ENCODE results near the gene RAE1. TPM values are rescaled to one million over a fixed set of nuclear protein-coding genes. Genes with fewer than 3 reads are reported as not detected.

The RAE1 gene
- total RNA-seq, 1 donor = 24.6 TPM

GRCh38 chr20:57384953-57385761 is 34.1 kb downstream of the RAE1 start:
- H2AFZ ChIP-seq (ENCODE audit: low read length) = no peak overlapping the region
- no peak overlapping the region for H3K4me2 ChIP-seq (ENCODE audit: insufficient read depth, low read length)

GRCh38 chr20:57385940-57386339 is 34.9 kb downstream of the RAE1 start:
- Histone ChIP-seq H3K9me3 (ENCODE audit: low read depth, low read length) (no peaks in the 10 kb centered on the region), H3K36me3 (ENCODE audit: insufficient read depth, low read length) (peaks cover under 1% of the 10 kb centered on the region), H3K4me1 (ENCODE audit: insufficient read depth, low read length) (no peaks in the 10 kb centered on the region), H3K4me3 (ENCODE audit: insufficient read depth, low read length) (no peak overlapping the region), H4K20me1 (ENCODE audit: insufficient read depth, low read length) (no peaks in the 10 kb centered on the region), H3K4me2 (ENCODE audit: insufficient read depth, low read length) (no peak overlapping the region), H3K27ac (ENCODE audit: low read depth, low read length) (no peak overlapping the region), H3K27me3 (ENCODE audit: insufficient read depth, low read length) (no peaks in the 10 kb centered on the region), H3K79me2 (ENCODE audit: insufficient read depth, low read length) (no peaks in the 10 kb centered on the region), H2AFZ (ENCODE audit: low read length) (no peak overlapping the region)
- no peak for TF ChIP-seq CTCF (IDR thresholded peaks at IDR 0.05; ENCODE audit: extremely low read depth, low read depth, low read length)
- DNase-seq (ENCODE audit: insufficient read length, low spot score, missing footprints) = no peak

More at GRCh38 chr20:57384953-57385761, 34.1 kb downstream of the RAE1 start:
- Histone ChIP-seq H3K4me1 (ENCODE audit: insufficient read depth, low read length) (no peaks in the 10 kb centered on the region), H3K27me3 (ENCODE audit: insufficient read depth, low read length) (no peaks in the 10 kb centered on the region), H3K27ac (ENCODE audit: low read depth, low read length) (no peak overlapping the region), H3K36me3 (ENCODE audit: insufficient read depth, low read length) (peaks cover 4% of the 10 kb centered on the region), H3K9me3 (ENCODE audit: low read depth, low read length) (no peaks in the 10 kb centered on the region), H4K20me1 (ENCODE audit: insufficient read depth, low read length) (no peaks in the 10 kb centered on the region), H3K79me2 (ENCODE audit: insufficient read depth, low read length) (no peaks in the 10 kb centered on the region), H3K4me3 (ENCODE audit: insufficient read depth, low read length) (no peak overlapping the region)
- TF ChIP-seq CTCF (IDR thresholded peaks at IDR 0.05; ENCODE audit: extremely low read depth, low read depth, low read length) = no peak
- DNase-seq (ENCODE audit: insufficient read length, low spot score, missing footprints) = no peak

- Histone ChIP-seq H3K27ac (ENCODE audit: low read depth, low read length) (no peak overlapping the region), H3K79me2 (ENCODE audit: insufficient read depth, low read length) (no peaks in the 10 kb centered on the region), H3K4me1 (ENCODE audit: insufficient read depth, low read length) (no peaks in the 10 kb centered on the region), H4K20me1 (ENCODE audit: insufficient read depth, low read length) (no peaks in the 10 kb centered on the region), H3K36me3 (ENCODE audit: insufficient read depth, low read length) (no peaks in the 10 kb centered on the region), H3K27me3 (ENCODE audit: insufficient read depth, low read length) (no peaks in the 10 kb centered on the region), H3K4me3 (ENCODE audit: insufficient read depth, low read length) (no peak overlapping the region), H3K9me3 (ENCODE audit: low read depth, low read length) (no peaks in the 10 kb centered on the region), H3K4me2 (ENCODE audit: insufficient read depth, low read length) (no peak overlapping the region), H2AFZ (ENCODE audit: low read length) (no peak overlapping the region)
- no peak for DNase-seq (ENCODE audit: insufficient read length, low spot score, missing footprints)
- TF ChIP-seq CTCF (IDR thresholded peaks at IDR 0.05; ENCODE audit: extremely low read depth, low read depth, low read length) = no peak
These were observed 35.7 kb downstream of the RAE1 start for GRCh38 chr20:57386762-57387161.

- Histone ChIP-seq H3K4me3 (ENCODE audit: insufficient read depth, low read length) (no peak overlapping the region), H3K27me3 (ENCODE audit: insufficient read depth, low read length) (no peaks in the 10 kb centered on the region), H3K9me3 (ENCODE audit: low read depth, low read length) (no peaks in the 10 kb centered on the region), H3K4me1 (ENCODE audit: insufficient read depth, low read length) (no peaks in the 10 kb centered on the region), H3K79me2 (ENCODE audit: insufficient read depth, low read length) (no peaks in the 10 kb centered on the region), H2AFZ (ENCODE audit: low read length) (no peak overlapping the region), H3K27ac (ENCODE audit: low read depth, low read length) (no peak overlapping the region), H3K4me2 (ENCODE audit: insufficient read depth, low read length) (no peak overlapping the region), H3K36me3 (ENCODE audit: insufficient read depth, low read length) (no peaks in the 10 kb centered on the region), H4K20me1 (ENCODE audit: insufficient read depth, low read length) (no peaks in the 10 kb centered on the region)
- no peak for TF ChIP-seq CTCF (IDR thresholded peaks at IDR 0.05; ENCODE audit: extremely low read depth, low read depth, low read length)
- DNase-seq (ENCODE audit: insufficient read length, low spot score, missing footprints) = no peak
These were observed 36.4 kb downstream of the RAE1 start for GRCh38 chr20:57387463-57387862.

All from osteoblast (primary cell).